ENCODE results near the gene ITGB1.

DNA sequence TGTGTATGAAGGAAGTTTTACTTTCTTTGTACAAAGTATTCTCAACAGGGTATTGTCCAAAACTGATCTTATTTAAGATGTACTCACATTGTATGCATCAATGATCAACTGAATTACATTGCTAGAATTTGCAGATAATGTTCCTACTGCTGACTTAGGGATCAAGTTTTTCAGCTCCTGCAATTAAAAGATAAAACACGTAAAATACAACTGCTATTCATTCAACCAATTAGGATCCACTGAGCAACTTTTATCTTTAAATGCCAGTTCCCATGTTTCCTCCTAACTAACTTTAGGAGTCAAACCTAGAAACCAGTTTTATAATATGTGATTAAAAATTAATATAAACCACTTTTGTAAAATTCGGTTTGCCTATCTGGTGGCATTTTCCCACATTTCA, 35.9 kb downstream of the ITGB1 start:
- TF ChIP-seq, protein P1, sequence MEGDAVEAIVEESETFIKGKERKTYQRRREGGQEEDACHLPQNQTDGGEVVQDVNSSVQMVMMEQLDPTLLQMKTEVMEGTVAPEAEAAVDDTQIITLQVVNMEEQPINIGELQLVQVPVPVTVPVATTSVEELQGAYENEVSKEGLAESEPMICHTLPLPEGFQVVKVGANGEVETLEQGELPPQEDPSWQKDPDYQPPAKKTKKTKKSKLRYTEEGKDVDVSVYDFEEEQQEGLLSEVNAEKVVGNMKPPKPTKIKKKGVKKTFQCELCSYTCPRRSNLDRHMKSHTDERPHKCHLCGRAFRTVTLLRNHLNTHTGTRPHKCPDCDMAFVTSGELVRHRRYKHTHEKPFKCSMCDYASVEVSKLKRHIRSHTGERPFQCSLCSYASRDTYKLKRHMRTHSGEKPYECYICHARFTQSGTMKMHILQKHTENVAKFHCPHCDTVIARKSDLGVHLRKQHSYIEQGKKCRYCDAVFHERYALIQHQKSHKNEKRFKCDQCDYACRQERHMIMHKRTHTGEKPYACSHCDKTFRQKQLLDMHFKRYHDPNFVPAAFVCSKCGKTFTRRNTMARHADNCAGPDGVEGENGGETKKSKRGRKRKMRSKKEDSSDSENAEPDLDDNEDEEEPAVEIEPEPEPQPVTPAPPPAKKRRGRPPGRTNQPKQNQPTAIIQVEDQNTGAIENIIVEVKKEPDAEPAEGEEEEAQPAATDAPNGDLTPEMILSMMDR (conservative IDR thresholded peaks at IDR 0.05 in 1 of 2, IDR thresholded peaks at IDR 0.05 in 1 of 2; ENCODE audit: extremely low read depth in 1 of 2, insufficient read depth in 1 of 2, low read depth in 1 of 2, low read length in 2 of 2) = no peak
- TF ChIP-seq EZH2 (IDR thresholded peaks at IDR 0.05; ENCODE audit: borderline replicate concordance, low read length) = no peak

Data from mammary epithelial cell (primary cell).